ENCODE results near the gene PKD2. TPM values are rescaled to one million over a fixed set of nuclear protein-coding genes. Genes with fewer than 3 reads are reported as not detected.

PKD2 gene
- total and polyA plus RNA-seq, 2 of the 13 experiments (the other 11 are each of a cell fraction or from before 2014, with no cell fraction given) = 5.6 to 9.1 TPM

GRCh38 chr4:88109123-88109881 lies 101.9 kb downstream of the PKD2 start (continued):
- TF ChIP-seq ZNF652 (CRISPR knock-in tag; IDR thresholded peaks at IDR 0.05; ENCODE audit: borderline replicate concordance, low read depth) (peak; percentile 48; the same call in 1 of the 2 replicates), CSRNP1 (CRISPR knock-in tag; IDR thresholded peaks at IDR 0.05) (no peak), SALL1 (CRISPR knock-in tag; IDR thresholded peaks at IDR 0.05) (peak; percentile 96), ARHGAP35 (CRISPR knock-in tag; IDR thresholded peaks at IDR 0.05; ENCODE audit: borderline replicate concordance) (no peak), SP2 (CRISPR knock-in tag; IDR thresholded peaks at IDR 0.05) (no peak), CBX1 (IDR thresholded peaks at IDR 0.05; ENCODE audit: low read depth) (no peak), ZBTB7B (CRISPR knock-in tag; IDR thresholded peaks at IDR 0.05) (peak; percentile 69), THRA (CRISPR knock-in tag; IDR thresholded peaks at IDR 0.05; ENCODE audit: borderline replicate concordance) (peak; percentile 86; the same call in 1 of the 2 replicates), POGZ (CRISPR knock-in tag; IDR thresholded peaks at IDR 0.05) (peak; percentile 76), MIXL1 (CRISPR knock-in tag; IDR thresholded peaks at IDR 0.05) (peak; percentile 94), ONECUT2 (CRISPR knock-in tag; IDR thresholded peaks at IDR 0.05) (peak; percentile 96), IKZF5 (CRISPR knock-in tag; IDR thresholded peaks at IDR 0.05) (0 out of 2 replicates have a peak, but pooled peaks have one; percentile 52), ZNF354B (CRISPR knock-in tag; IDR thresholded peaks at IDR 0.05) (no peak), RFX1 (IDR thresholded peaks at IDR 0.05) (no peak), PAF1 (CRISPR knock-in tag; IDR thresholded peaks at IDR 0.05) (no peak), HIVEP1 (CRISPR knock-in tag; IDR thresholded peaks at IDR 0.05) (no peak), MEIS1 (CRISPR knock-in tag; IDR thresholded peaks at IDR 0.05; ENCODE audit: borderline replicate concordance) (peak; percentile 40; the same call in 1 of the 2 replicates), RAD51 (IDR thresholded peaks at IDR 0.05; ENCODE audit: borderline replicate concordance) (no peak), ATF7 (IDR thresholded peaks at IDR 0.05) (no peak), ATF7 (CRISPR knock-in tag; IDR thresholded peaks at IDR 0.05) (no peak)
- TF ChIP-seq, protein P1, sequence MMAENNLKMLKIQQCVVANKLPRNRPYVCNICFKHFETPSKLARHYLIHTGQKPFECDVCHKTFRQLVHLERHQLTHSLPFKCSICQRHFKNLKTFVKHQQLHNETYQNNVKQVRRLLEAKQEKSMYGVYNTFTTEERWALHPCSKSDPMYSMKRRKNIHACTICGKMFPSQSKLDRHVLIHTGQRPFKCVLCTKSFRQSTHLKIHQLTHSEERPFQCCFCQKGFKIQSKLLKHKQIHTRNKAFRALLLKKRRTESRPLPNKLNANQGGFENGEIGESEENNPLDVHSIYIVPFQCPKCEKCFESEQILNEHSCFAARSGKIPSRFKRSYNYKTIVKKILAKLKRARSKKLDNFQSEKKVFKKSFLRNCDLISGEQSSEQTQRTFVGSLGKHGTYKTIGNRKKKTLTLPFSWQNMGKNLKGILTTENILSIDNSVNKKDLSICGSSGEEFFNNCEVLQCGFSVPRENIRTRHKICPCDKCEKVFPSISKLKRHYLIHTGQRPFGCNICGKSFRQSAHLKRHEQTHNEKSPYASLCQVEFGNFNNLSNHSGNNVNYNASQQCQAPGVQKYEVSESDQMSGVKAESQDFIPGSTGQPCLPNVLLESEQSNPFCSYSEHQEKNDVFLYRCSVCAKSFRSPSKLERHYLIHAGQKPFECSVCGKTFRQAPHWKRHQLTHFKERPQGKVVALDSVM (CRISPR knock-in tag; IDR thresholded peaks at IDR 0.05) = 0 out of 2 replicates have a peak, but pooled peaks have one; percentile 33
- TF ChIP-seq, protein P2, sequence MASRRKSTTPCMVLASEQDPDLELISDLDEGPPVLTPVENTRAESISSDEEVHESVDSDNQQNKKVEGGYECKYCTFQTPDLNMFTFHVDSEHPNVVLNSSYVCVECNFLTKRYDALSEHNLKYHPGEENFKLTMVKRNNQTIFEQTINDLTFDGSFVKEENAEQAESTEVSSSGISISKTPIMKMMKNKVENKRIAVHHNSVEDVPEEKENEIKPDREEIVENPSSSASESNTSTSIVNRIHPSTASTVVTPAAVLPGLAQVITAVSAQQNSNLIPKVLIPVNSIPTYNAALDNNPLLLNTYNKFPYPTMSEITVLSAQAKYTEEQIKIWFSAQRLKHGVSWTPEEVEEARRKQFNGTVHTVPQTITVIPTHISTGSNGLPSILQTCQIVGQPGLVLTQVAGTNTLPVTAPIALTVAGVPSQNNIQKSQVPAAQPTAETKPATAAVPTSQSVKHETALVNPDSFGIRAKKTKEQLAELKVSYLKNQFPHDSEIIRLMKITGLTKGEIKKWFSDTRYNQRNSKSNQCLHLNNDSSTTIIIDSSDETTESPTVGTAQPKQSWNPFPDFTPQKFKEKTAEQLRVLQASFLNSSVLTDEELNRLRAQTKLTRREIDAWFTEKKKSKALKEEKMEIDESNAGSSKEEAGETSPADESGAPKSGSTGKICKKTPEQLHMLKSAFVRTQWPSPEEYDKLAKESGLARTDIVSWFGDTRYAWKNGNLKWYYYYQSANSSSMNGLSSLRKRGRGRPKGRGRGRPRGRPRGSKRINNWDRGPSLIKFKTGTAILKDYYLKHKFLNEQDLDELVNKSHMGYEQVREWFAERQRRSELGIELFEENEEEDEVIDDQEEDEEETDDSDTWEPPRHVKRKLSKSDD (CRISPR knock-in tag; IDR thresholded peaks at IDR 0.05; ENCODE audit: low read depth) = 0 out of 2 replicates have a peak, but pooled peaks have one; percentile 41

Measured in HepG2 (cell line).